ENCODE data around the gene FOXO1. TPM values are rescaled to one million over a fixed set of nuclear protein-coding genes. Genes with fewer than 3 reads are reported as not detected.
A peak's percentile ranks its signal among the peaks of the same experiment; 100 is the strongest.

Gene FOXO1
- total RNA-seq, 1 donor from 2014 or later = 57.5 TPM

DNA sequence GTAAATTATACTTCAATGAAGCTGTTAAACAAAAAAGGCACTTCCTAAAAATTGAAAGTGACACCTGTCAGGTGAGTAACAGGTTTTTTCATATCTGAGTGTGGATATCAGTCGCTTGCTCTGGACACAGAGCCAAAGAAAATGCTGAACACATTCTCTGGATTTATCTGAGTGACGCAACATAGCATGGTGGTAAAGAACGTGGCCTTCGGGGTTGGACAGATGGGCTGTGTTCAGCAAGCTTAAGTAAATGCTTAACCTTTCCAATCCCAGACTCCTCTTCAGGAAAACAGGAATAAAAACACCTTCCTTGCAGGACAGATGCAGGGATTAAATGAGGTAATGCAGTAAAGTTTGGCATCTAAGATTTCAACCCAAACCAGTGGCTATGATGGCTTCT lies 132.0 kb downstream of the FOXO1 start:
- intact Hi-C loops (cut with DNase I) = no loop called here
- no peak for DNase-seq (ENCODE audit: low spot score)
- ATAC-seq = no peak

DNA sequence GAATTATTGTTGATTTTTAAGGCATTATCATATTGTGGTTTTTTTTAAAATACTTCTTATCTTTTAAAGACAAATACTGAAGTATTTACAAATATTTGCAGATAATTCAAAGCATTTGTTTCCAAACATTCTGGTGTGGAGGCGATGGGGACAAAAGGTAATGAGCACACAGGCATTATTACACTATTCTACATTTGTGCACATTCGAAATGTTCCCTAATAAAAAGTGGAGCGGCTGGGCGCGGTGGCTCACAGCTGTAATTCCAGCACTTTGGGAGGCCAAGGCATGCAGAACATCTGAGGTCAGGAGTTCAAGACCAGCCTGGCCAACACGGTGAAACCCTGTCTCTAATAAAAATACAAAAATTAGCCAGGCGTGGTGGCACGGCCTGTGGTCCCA lies 133.4 kb downstream of the FOXO1 start:
- intact Hi-C loops (cut with DNase I) = no loop called here
- DNase-seq (ENCODE audit: low spot score) (no peak), ATAC-seq (no peak)

DNA sequence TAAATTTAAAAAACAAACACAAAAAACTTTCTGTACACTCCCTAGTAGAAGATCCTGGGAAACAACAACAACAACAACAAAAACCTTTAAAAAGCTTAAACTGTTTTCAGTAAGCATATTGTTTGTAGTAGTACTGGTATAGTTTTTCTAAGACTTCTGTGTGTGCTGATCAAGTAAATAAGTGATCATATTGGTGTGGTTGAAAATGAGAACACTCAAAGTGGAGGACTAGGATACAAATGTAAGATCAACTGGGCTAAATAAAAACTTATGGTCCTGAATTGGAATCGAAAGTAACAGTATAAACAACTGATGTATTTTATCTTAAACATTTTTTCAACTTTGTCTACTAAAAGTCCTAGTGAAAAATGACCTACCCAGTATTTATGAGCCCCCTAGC lies 135.5 kb downstream of the FOXO1 start:
- ATAC-seq = no peak

GRCh38 chr13:40528881-40529280 lies 137.6 kb downstream of the FOXO1 start:
- DNase-seq (ENCODE audit: low spot score) = no peak
- no peak for ATAC-seq
- intact Hi-C loops (cut with DNase I) = no loop called here

More for the DNA sequence above, 135.5 kb downstream of the FOXO1 start:
- intact Hi-C loops (cut with DNase I) = no loop called here
- DNase-seq (ENCODE audit: low spot score) = no peak

GRCh38 chr13:40527914-40528313 lies 138.5 kb downstream of the FOXO1 start:
- no peak for ATAC-seq
- intact Hi-C loops (cut with DNase I) = no loop called here
- no peak for DNase-seq (ENCODE audit: low spot score)

- intact Hi-C loops (cut with DNase I) = no loop called here
- no peak for ATAC-seq
- no peak for DNase-seq (ENCODE audit: low spot score)
Observed at GRCh38 chr13:40522282-40522681, 144.2 kb downstream of the FOXO1 start.

DNA sequence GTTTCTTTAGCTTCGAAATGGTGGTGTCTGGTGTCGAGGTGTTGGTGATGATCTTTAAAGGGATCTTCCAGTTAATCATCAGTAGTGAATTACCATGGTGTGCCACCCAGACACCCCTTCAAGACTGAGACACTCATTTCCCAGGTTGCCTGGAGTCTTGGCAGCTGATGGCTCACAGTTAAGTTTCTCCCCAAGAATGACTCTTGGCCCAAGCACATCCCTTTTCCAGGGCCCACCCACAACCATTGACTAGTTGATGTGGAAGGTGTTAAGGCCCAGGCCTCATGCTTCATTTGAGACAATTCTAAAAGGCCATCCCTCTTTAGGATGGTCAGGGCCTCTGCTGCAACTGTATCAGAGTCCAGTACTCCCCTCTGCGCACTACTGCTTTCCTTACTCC lies 145.5 kb downstream of the FOXO1 start:
- no peak for ATAC-seq
- no peak for DNase-seq (ENCODE audit: low spot score)
- intact Hi-C loops (cut with DNase I) = no loop called here

DNA sequence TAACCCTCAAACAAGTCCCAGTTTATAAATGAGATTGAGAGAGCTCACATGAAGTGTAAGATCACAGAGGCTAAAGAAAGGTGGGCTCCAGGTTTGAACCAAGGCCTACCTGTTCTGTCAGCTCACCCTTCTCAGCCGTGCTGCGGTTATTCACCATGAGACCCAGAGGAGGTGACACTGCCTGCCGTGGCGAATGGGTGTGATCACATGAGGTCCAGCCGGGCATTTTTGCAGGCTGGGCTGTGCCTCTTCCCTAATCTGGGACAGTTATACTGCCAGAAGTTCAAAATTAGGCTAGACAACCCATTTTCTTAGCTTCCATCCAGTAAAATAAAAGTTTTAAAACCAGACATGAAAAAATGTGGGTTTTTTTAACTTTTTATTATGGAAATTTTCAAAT lies 146.8 kb downstream of the FOXO1 start:
- DNase-seq (ENCODE audit: low spot score) = no peak
- intact Hi-C loops (cut with DNase I) = no loop called here
- no peak for ATAC-seq

DNA sequence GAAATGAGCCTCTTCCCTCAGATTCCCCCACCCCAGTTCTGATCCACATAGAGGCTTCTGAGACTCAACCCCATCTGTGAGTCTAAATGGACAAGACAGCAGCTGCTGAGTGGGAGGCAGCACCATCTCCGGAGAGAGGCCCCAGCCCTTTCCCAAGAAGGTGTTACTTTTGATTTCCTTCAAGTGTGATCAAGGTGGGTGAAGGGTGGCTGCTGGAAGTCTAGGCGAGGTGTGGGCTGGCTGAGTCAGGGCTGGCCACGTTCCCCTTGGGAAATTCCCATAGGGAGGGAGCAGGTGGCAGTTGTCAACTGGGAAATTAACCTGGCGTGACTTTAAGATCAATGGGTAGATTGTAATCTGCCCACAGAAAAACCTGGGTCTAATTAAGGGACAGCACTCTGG lies 148.0 kb downstream of the FOXO1 start:
- no peak for DNase-seq (ENCODE audit: low spot score)
- ATAC-seq = no peak
- intact Hi-C loops (cut with DNase I) = no loop called here

GRCh38 chr13:40517486-40518480 lies 148.7 kb downstream of the FOXO1 start:
- intact Hi-C loops (cut with DNase I) = no loop called here
- no peak for DNase-seq (ENCODE audit: low spot score)
- no peak for ATAC-seq

- intact Hi-C loops (cut with DNase I) = no loop called here
- ATAC-seq (no peak), DNase-seq (ENCODE audit: low spot score) (no peak)
Observed at GRCh38 chr13:40515702-40516101, 150.7 kb downstream of the FOXO1 start.

- ATAC-seq = no peak
- intact Hi-C loops (cut with DNase I) = no loop called here
- no peak for DNase-seq (ENCODE audit: low spot score)
Observed at GRCh38 chr13:40514802-40515201, 151.6 kb downstream of the FOXO1 start.

- DNase-seq (ENCODE audit: low spot score) (no peak), ATAC-seq (no peak)
- intact Hi-C loops (cut with DNase I) = no loop called here
Observed at GRCh38 chr13:40509876-40510275, 156.6 kb downstream of the FOXO1 start.

GRCh38 chr13:40508767-40509342 lies 157.6 kb downstream of the FOXO1 start:
- ATAC-seq (no peak), DNase-seq (ENCODE audit: low spot score) (no peak)
- intact Hi-C loops (cut with DNase I) = no loop called here

DNA sequence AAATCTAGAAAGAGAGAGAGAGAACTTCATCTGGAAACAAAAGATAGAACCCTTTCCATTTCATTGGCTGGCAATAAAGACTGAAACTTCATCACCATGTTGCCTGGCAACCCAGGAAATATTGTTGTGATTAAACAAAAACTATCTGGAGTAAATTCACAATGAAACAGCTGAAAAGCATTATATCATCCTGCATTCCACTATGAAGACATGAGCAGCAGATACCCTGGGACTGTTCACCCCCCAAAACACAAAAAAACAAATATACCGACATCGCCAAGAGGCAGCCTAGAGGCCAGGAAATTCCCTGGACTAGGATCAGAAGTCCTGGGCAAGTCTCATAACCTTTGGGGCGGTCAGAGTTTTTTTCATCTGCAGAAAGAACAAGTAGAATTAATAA lies 158.3 kb downstream of the FOXO1 start:
- peak; percentile 90 for ATAC-seq
- intact Hi-C loops (cut with DNase I) = no loop called here
- DNase-seq (ENCODE audit: low spot score) = no peak

DNA sequence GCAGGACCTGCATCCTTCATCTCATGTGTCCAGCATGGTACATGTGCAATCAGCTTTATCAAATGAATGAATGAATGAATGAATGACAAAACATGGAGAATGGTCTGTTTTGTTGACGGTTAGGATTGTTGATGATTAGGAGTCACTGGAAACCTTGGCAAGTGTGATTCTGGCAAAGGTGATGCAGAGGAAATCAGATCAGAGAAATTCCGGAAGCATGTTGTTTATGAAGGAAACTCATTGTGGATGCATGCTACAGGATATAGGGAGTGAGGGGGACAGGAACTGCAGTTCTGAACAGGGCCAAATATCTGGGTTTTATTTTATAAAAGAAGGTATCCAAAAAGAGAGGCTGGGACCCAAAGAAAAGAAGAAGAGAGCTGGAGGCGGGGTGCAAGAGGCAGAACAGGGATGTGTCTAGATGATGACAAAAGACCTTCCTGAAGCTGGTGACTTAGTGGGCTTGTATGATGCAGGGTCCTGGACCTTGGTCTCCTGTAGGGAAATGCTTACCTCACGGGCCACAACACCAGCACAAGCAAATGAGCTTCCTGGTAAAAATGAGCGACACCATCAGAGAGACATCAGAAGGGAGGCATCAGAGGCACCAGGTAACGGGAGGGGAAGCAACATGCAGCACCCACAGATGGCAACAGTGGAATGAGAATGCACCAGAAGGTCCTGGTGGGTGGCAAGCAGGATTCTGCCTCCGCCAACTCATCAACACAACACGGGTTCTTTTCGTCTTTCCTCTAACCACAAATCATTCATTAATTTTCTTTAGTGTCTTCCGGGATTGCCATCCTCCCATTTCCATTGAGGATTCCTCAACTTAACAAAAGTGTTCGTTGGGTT lies 159.6 kb downstream of the FOXO1 start:
- ATAC-seq (no peak), DNase-seq (ENCODE audit: low spot score) (no peak)
- intact Hi-C loops (cut with DNase I) = no loop called here

All from sciatic nerve (tissue), 2 donors.